Prostate gland (tissue), 2 donors: ENCODE measurements around the gene CANT1. TPM values are rescaled to one million over a fixed set of nuclear protein-coding genes. Genes with fewer than 3 reads are reported as not detected.

Experiments used
- DNase-seq: peaks from one replicate; pipeline ENCODE4 v3.0.0-alpha.2; 2019; ENCODE audit warnings: low spot score
- H3K27ac ChIP-seq, 2 donors: fragments of 200-600 bp; sonication (generic); 2 replicates each; pipeline ENCODE4 v1.5.1; 2017 to 2019
- H3K27me3 ChIP-seq: fragments of 200-600 bp; sonication (generic); replicated peaks from 2 replicates; pipeline ENCODE4 v1.5.1; 2019; ENCODE audit not compliant: insufficient read depth
- H3K36me3 ChIP-seq, 2 donors: fragments of 200-600 bp; sonication (generic); 1 replicate in 1 of 2; 2 replicates in 1 of 2; pipeline versions ENCODE4 v1.5.1 to v1.8.1; 2017 to 2019
- H3K4me1 ChIP-seq: fragments of 200-600 bp; sonication (generic); replicated peaks from 2 replicates; pipeline ENCODE4 v1.5.1; 2019
- H3K4me3 ChIP-seq, 2 donors: fragments of 200-600 bp; sonication (generic); 2 replicates each; pipeline ENCODE4 v1.5.1; 2017 to 2019
- H3K9me3 ChIP-seq: fragments of 200-600 bp; sonication (generic); 2 replicates; pipeline ENCODE4 v1.5.1; 2017
- POLR2A ChIP-seq: fragments of 450-650 bp; IDR thresholded peaks from one replicate; pipeline ENCODE4 v1.6.1; 2016; ENCODE audit warnings: antibody characterized with exemption, mild to moderate bottlenecking
- POLR2AphosphoS5 ChIP-seq: sonication (generic); formaldehyde crosslinking; IDR thresholded peaks from one replicate; pipeline ENCODE4 v1.6.1; 2017; ENCODE audit warnings: antibody characterized with exemption
- whole genome bisulfite sequencing: methylation state at CpG from one replicate; pipeline ENCODE4 v1.1.5; 2018; 5-methylcytosine and 5-hydroxymethylcytosine counted together
- intact Hi-C: fragments of 100-400 bp; cut with DNase I; formaldehyde crosslinking; loops from one replicate; pipeline ENCODE4 v1.14.2; 2022
- total RNA-seq, 2 donors: library from RNA; depleted of rRNA; stranded (reverse); fragments of >200 nt; gene quantifications; one replicate each; pipeline ENCODE4 v1.1.0, GENCODE V29; 2016
- TF ChIP-seq, protein P1 (sequence below), 4 experiments: fragments of 200-600 bp in 2 of 4; fragments of 450-650 bp in 2 of 4; sonication (generic) in 2 of 4; IDR thresholded peaks; 1 replicate in 3 of 4; 2 replicates in 1 of 4; pipeline ENCODE4 v1.5.1; 2016 to 2019; ENCODE audit warnings: antibody characterized with exemption in 4 of 4, mild to moderate bottlenecking in 2 of 4, moderate library complexity in 2 of 4

The CANT1 gene
- total RNA-seq, 2 donors from 2014 or later: 89.7 to 201 TPM

DNA sequence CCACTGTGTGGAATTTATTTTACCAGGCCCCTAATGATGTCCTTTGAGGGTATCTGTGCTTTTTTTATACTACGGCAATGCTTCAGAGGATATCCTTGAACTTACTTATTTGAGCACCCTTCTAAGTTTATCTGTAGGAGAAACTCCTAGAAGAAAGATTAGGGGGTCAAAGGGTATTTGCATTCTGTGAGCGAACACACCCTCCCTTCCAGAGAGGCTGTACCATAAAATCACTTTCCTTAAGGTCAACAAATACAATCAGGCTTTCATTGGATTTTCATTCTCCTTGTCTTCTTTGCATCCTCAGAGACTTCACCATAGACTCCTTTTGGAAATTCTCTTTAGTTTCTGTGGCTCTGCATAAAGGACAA lies 9.7 kb upstream of the CANT1 start:
- intact Hi-C loops: no loop called here
- peaks cover 3% of the 10 kb centered on the region for H3K4me1 ChIP-seq
- TF ChIP-seq POLR2AphosphoS5 (no peak), POLR2A (no peak)
- TF ChIP-seq, protein P1, sequence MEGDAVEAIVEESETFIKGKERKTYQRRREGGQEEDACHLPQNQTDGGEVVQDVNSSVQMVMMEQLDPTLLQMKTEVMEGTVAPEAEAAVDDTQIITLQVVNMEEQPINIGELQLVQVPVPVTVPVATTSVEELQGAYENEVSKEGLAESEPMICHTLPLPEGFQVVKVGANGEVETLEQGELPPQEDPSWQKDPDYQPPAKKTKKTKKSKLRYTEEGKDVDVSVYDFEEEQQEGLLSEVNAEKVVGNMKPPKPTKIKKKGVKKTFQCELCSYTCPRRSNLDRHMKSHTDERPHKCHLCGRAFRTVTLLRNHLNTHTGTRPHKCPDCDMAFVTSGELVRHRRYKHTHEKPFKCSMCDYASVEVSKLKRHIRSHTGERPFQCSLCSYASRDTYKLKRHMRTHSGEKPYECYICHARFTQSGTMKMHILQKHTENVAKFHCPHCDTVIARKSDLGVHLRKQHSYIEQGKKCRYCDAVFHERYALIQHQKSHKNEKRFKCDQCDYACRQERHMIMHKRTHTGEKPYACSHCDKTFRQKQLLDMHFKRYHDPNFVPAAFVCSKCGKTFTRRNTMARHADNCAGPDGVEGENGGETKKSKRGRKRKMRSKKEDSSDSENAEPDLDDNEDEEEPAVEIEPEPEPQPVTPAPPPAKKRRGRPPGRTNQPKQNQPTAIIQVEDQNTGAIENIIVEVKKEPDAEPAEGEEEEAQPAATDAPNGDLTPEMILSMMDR (IDR thresholded peaks at IDR 0.05): no peak
- H3K27ac ChIP-seq: no peak overlapping the region
- H3K36me3 ChIP-seq: no peaks in the 10 kb centered on the region
- H3K4me3 ChIP-seq: no peak overlapping the region
- DNase-seq: no peak
- H3K9me3 ChIP-seq: no peaks in the 10 kb centered on the region
- H3K27me3 ChIP-seq: no peaks in the 10 kb centered on the region
- 75% methylated on average over 2 of the region's 2 CpGs for WGBS

DNA sequence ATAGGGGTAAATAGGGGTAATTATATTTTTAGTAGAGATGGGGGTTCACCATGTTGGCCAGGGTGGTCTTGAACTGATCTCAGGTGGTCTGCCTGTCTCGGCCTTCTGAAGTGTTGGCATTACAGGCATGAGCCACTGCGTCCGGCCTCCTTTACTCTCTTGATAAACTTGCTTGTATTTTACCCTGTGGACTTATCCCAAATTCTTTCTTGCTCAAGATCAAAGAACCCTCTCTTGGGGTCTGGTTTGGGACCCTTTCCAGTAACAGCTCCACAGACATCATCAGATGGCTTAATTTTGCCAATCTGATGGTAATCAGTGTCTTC lies 8.8 kb upstream of the CANT1 start:
- Histone ChIP-seq H3K27ac (no peak overlapping the region), H3K4me1 (peaks cover 3% of the 10 kb centered on the region), H3K4me3 (no peak overlapping the region), H3K27me3 (no peaks in the 10 kb centered on the region), H3K9me3 (no peaks in the 10 kb centered on the region), H3K36me3 (no peaks in the 10 kb centered on the region)
- WGBS: 89% methylated on average over 3 of the region's 3 CpGs
- no peak for DNase-seq
- intact Hi-C loops: no loop called here
- TF ChIP-seq, protein P1 (IDR thresholded peaks at IDR 0.05): no peak
- TF ChIP-seq POLR2AphosphoS5 (no peak), POLR2A (no peak)

DNA sequence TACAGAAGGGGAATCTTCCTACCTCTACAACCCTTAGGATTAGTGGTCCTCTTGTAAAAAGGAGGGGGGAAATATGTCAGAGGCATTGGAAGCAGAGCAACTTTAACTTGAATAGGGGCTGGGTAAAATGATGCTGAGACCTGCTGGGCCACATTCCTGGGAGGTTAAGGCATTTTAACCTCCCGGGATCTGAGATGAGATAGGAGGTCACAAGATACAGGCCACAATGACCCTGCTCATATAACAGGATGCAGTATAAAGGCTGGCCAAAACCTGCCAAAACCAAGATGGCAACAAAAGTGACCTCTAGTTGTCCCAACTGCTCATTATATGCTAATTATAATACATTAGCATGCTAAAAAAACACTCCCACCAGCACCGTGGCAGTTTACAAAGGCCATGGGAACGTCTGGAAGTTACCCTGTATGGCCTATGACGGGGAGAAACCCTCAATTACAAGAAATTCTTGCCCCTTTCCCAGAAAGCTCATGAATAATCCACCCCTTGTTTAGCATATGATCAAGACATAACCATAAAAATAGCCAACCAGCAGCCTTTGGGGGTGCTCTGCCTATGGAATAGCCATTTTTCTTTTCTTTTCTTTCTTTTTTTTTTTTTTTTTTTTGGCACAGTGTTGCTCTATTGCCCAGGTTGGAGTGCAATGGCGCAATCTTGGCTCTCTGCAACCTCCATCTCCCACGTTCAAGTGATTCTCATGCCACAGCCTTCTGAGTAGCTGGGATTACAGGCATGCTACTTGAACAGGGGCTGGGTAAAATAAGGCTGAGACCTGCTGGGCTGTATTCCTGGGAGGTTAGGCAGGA lies 8.2 kb upstream of the CANT1 start:
- no peak for TF ChIP-seq POLR2AphosphoS5
- TF ChIP-seq POLR2A: no peak
- TF ChIP-seq, protein P1 (IDR thresholded peaks at IDR 0.05): no peak
- Histone ChIP-seq H3K27ac (no peak overlapping the region), H3K4me3 (no peak overlapping the region), H3K27me3 (no peaks in the 10 kb centered on the region), H3K9me3 (no peaks in the 10 kb centered on the region), H3K36me3 (no peaks in the 10 kb centered on the region), H3K4me1 (peaks cover 3% of the 10 kb centered on the region)
- WGBS: 66% methylated on average over 6 of the region's 6 CpGs
- intact Hi-C loops: no loop called here
- DNase-seq: no peak

DNA sequence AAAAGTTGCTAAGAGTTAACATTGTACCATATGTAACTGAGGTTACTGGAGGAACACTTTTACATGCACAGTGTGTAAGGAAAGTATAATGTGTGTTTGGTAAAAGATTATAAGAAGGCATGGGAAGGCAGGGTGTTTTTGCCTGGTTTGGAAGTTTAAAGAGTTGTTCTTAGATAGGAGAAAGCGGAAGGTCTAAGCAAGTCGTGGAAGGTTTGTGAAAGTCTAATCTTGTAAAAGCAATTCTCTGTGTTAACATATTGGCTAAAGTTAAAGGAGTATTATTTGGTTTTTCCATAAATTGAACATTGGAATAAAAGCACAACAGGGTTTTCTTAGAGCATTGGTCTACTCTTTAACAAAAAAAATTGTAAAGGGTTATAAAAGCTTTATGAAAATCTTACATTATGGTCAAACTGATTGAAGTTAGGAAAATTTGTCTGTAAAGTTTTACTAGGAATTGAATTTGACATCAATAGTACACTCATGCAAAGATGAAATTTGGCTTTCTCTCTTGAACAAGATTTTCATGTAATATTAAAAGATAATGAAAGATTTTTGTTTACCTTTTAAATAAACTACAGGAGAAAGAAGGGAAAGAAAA lies 4.7 kb upstream of the CANT1 start:
- TF ChIP-seq POLR2AphosphoS5 (no peak), POLR2A (no peak)
- TF ChIP-seq, protein P1 (IDR thresholded peaks at IDR 0.05): no peak
- H3K9me3 ChIP-seq: no peaks in the 10 kb centered on the region
- intact Hi-C loops: no loop called here
- 71% methylated on average over 2 of the region's 2 CpGs for WGBS
- H3K27ac ChIP-seq: no peak overlapping the region
- no peaks in the 10 kb centered on the region for H3K27me3 ChIP-seq
- H3K4me1 ChIP-seq: no peaks in the 10 kb centered on the region
- no peaks in the 10 kb centered on the region for H3K36me3 ChIP-seq
- no peak overlapping the region for H3K4me3 ChIP-seq
- DNase-seq: no peak

DNA sequence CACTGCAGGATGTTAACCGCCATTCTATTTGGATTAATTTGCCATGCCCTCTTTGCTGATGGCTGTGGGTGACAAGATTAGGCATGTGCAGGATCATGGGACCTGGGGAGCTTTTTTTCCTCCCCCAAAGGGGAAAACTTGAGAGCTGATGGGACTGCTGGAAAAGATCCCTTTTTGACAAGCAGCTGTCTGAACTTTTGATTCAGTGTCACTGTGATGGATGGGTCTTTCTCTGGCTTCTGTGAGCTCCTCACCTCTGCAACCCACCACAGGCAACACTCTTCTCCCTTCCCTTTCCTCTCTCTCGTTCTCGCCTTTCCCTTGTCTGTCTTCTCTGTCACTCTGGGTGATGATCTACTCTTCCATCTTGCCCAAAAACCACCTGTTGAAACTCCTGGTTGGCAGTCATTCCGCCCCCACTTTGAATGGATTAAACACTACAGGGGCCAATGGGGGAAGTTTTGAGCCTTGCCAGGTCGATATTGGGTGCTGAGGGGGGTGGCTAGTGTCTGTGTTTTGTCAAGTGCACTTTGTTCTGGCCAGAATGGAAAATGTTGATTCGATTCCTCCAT lies 3.1 kb upstream of the CANT1 start:
- H3K9me3 ChIP-seq: no peaks in the 10 kb centered on the region
- peaks cover 12% of the 10 kb centered on the region for H3K4me1 ChIP-seq
- intact Hi-C loops: no loop called here
- H3K27me3 ChIP-seq: no peaks in the 10 kb centered on the region
- no peak overlapping the region for H3K4me3 ChIP-seq
- no peak for DNase-seq
- no peak overlapping the region for H3K27ac ChIP-seq
- WGBS: 77% methylated on average over 6 of the region's 6 CpGs
- no peaks in the 10 kb centered on the region for H3K36me3 ChIP-seq
- TF ChIP-seq POLR2A (no peak), POLR2AphosphoS5 (no peak)
- TF ChIP-seq, protein P1 (IDR thresholded peaks at IDR 0.05): no peak
